CD4-positive, alpha-beta memory T cell (primary cell): Measurements from ENCODE around the gene SMIM28. TPM values are rescaled to one million over a fixed set of nuclear protein-coding genes. Genes with fewer than 3 reads are reported as not detected.
A peak's percentile ranks its signal among the peaks of the same experiment; 100 is the strongest.

Source experiments
- CTCF ChIA-PET: fragments of 350-600 bp; sonication (Branson Sonifier 250); formaldehyde crosslinking; loops from one replicate; lab custom pipeline; 2021; ENCODE audit warnings: inconsistent platforms; ENCODE audit not compliant: partially characterized antibody; lab: Charles Lee
- POLR2A ChIA-PET: fragments of 350-600 bp; sonication (Branson Sonifier 250); formaldehyde crosslinking; loops from one replicate; lab custom pipeline; 2021; ENCODE audit not compliant: partially characterized antibody; lab: Charles Lee
- DNase-seq, 5 donors: peaks; one replicate each; pipeline versions ENCODE4 v3.0.0 to v3.0.0-alpha.2; 2020 to 2022; ENCODE audit warnings: mixed read lengths in 1 of 5
- H3K27ac ChIP-seq: one replicate; pipeline ENCODE4 v1.7.0; 2013; ENCODE audit warnings: low read depth, low read length
- H3K27me3 ChIP-seq: 2 replicates; pipeline ENCODE4 v1.7.0; 2013; ENCODE audit warnings: mild to moderate bottlenecking, low read length, moderate library complexity; ENCODE audit not compliant: insufficient read depth
- H3K36me3 ChIP-seq: 2 replicates; pipeline ENCODE4 v1.7.0; 2013; ENCODE audit warnings: mild to moderate bottlenecking, low read length, moderate library complexity; ENCODE audit not compliant: insufficient read depth
- H3K4me1 ChIP-seq: 2 replicates; pipeline ENCODE4 v1.7.0; 2013; ENCODE audit warnings: mild to moderate bottlenecking, low read length, moderate library complexity; ENCODE audit not compliant: insufficient read depth
- H3K4me3 ChIP-seq, 2 donors: one replicate each; pipeline ENCODE4 v1.7.0; 2013; ENCODE audit warnings: low read length in 2 of 2, mild to moderate bottlenecking in 1 of 2
- H3K9me3 ChIP-seq, 2 donors: one replicate each; pipeline ENCODE4 v1.7.0; 2013; ENCODE audit warnings: low read length in 2 of 2, control low read depth in 1 of 2; ENCODE audit not compliant: control insufficient read depth in 1 of 2
- H3K27ac Mint-ChIP-seq, 7 donors: one replicate each; pipeline ENCODE4 v1.8.0; 2020 to 2021; ENCODE audit warnings: mixed read lengths in 7 of 7, mild to moderate bottlenecking in 6 of 7, inconsistent platforms in 3 of 7, moderate library complexity in 3 of 7
- H3K27me3 Mint-ChIP-seq, 2 donors: one replicate each; pipeline ENCODE4 v1.8.0; 2020 to 2021; ENCODE audit warnings: mixed read lengths in 2 of 2
- H3K36me3 Mint-ChIP-seq, 2 donors: one replicate each; pipeline ENCODE4 v1.8.0; 2020 to 2021; ENCODE audit warnings: mixed read lengths in 2 of 2, inconsistent platforms in 1 of 2, mild to moderate bottlenecking in 1 of 2
- H3K4me1 Mint-ChIP-seq, 4 donors: one replicate each; pipeline ENCODE4 v1.8.0; 2020 to 2021; ENCODE audit warnings: mixed read lengths in 4 of 4, mild to moderate bottlenecking in 1 of 4
- H3K4me3 Mint-ChIP-seq, 8 donors: one replicate each; pipeline ENCODE4 v1.8.0; 2020 to 2021; ENCODE audit warnings: mixed read lengths in 8 of 8, mild to moderate bottlenecking in 7 of 8, moderate library complexity in 6 of 8, inconsistent platforms in 3 of 8
- H3K9me3 Mint-ChIP-seq, 8 donors: one replicate each; pipeline ENCODE4 v1.8.0; 2020 to 2021; ENCODE audit warnings: mixed read lengths in 8 of 8, mild to moderate bottlenecking in 5 of 8, inconsistent platforms in 3 of 8, moderate library complexity in 1 of 8
- intact Hi-C: fragments of 100-400 bp; cut with micrococcal nuclease; formaldehyde crosslinking; loops from one replicate; pipeline ENCODE4 v1.15.1; 2023
- polyA plus RNA-seq, 2 donors: library from polyadenylated mRNA; unstranded; fragments of 300-500 nt; fragmentation: Illumina TruSeq; gene quantifications; one replicate each; pipeline ENCODE4 v1.2.3, GENCODE V29; 2021
- total RNA-seq, 2 experiments: library from RNA; stranded (reverse); gene quantifications; one replicate each; pipeline ENCODE4 v1.2.3, GENCODE V29; 2021

Gene SMIM28
- total and polyA plus RNA-seq, 4 experiments from 2014 or later: not detected

GRCh38 chr6:138337076-138337475 lies 40.6 kb upstream of the SMIM28 start:
- intact Hi-C loops: no loop called here
- ChIA-PET CTCF (no interaction called here), POLR2A (no interaction called here)
- Histone ChIP-seq H3K36me3 (no peaks in the 10 kb centered on the region), H3K27me3 (no peaks in the 10 kb centered on the region), H3K4me3 (no peak overlapping the region), H3K27ac (no peak overlapping the region), H3K9me3 (no peaks in the 10 kb centered on the region), H3K4me1 (no peaks in the 10 kb centered on the region)
- H3K4me3 Mint-ChIP-seq: no peak overlapping the region
- H3K27me3 Mint-ChIP-seq: peaks cover 5 to 18% of the 10 kb centered on the region in 2 donors
- H3K27ac Mint-ChIP-seq: no peak overlapping the region
- no peaks in the 10 kb centered on the region for H3K4me1 Mint-ChIP-seq
- no peaks in the 10 kb centered on the region for H3K9me3 Mint-ChIP-seq
- no peaks in the 10 kb centered on the region for H3K36me3 Mint-ChIP-seq
- no peak for DNase-seq

- H3K27ac Mint-ChIP-seq: no peak overlapping the region
- no peak overlapping the region for H3K27ac ChIP-seq
- intact Hi-C loops: no loop called here
- no peak overlapping the region for H3K4me3 Mint-ChIP-seq
- no peaks in the 10 kb centered on the region for H3K9me3 Mint-ChIP-seq
- H3K27me3 ChIP-seq: no peaks in the 10 kb centered on the region
- CTCF ChIA-PET: no interaction called here
- no peak for DNase-seq
- no peaks in the 10 kb centered on the region for H3K4me1 ChIP-seq
- H3K9me3 ChIP-seq: no peaks in the 10 kb centered on the region
- POLR2A ChIA-PET: no interaction called here
- H3K36me3 ChIP-seq: no peaks in the 10 kb centered on the region
- no peak overlapping the region for H3K4me3 ChIP-seq
- H3K27me3 Mint-ChIP-seq: peaks cover 5 to 17% of the 10 kb centered on the region in 2 donors
- H3K4me1 Mint-ChIP-seq: no peaks in the 10 kb centered on the region
- no peaks in the 10 kb centered on the region for H3K36me3 Mint-ChIP-seq
These were observed 38.7 kb upstream of the SMIM28 start for GRCh38 chr6:138339024-138339423.

DNA sequence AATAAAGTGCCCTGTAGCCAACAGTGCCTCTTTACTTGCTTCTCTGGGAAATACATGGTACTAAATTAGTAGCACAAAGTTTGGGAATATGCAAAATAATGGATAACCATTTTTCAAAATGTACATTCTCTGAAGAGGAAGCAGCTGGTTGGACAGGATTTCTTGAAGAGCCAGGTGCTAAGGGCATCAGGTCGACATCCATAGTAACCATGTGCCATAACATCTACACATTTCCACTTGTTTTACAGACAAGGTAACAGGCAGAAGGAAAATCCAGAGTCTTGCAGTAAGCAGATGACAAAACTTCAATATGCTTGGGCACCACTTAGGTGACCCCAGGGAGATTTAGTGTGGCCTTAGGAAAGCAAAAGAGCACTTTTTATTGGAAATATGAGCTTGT lies 36.5 kb upstream of the SMIM28 start:
- H3K27ac ChIP-seq: no peak overlapping the region
- no peaks in the 10 kb centered on the region for H3K27me3 ChIP-seq
- Mint-ChIP-seq H3K36me3 (no peaks in the 10 kb centered on the region), H3K9me3 (no peaks in the 10 kb centered on the region), H3K4me1 (no peaks in the 10 kb centered on the region), H3K27me3 (peaks cover 4 to 20% of the 10 kb centered on the region in 2 donors), H3K27ac (no peak overlapping the region), H3K4me3 (no peak overlapping the region)
- ChIA-PET POLR2A (no interaction called here), CTCF (no interaction called here)
- intact Hi-C loops: no loop called here
- H3K36me3 ChIP-seq: no peaks in the 10 kb centered on the region
- no peaks in the 10 kb centered on the region for H3K4me1 ChIP-seq
- H3K4me3 ChIP-seq: no peak overlapping the region
- no peak for DNase-seq
- no peaks in the 10 kb centered on the region for H3K9me3 ChIP-seq

DNA sequence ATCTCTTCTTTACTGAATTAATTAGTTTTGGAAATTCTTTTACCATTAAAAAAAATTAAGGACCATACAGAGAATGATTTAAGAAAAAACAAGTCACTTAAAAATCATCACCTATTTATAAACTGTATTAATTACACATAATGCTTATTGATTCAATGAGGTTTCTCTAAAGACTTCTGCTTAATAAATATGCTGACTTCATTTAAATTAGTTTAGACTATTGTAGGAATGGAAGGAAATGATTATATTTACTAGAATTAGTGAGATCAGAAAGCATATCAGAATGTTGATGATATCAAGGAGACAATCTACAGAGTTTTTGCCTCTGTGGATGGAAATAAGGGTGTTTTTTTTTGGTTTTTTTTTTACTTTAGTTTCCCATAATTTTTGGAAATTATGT lies 34.6 kb upstream of the SMIM28 start:
- peaks cover 0 to 3% (median under 1%) of the 10 kb centered on the region in 4 donors for H3K4me1 Mint-ChIP-seq
- POLR2A ChIA-PET: no interaction called here
- no peak overlapping the region for H3K27ac Mint-ChIP-seq
- no peaks in the 10 kb centered on the region for H3K9me3 Mint-ChIP-seq
- peaks cover 3 to 22% of the 10 kb centered on the region in 2 donors for H3K27me3 Mint-ChIP-seq
- H3K4me1 ChIP-seq: no peaks in the 10 kb centered on the region
- H3K27ac ChIP-seq: no peak overlapping the region
- no peaks in the 10 kb centered on the region for H3K27me3 ChIP-seq
- DNase-seq: no peak
- H3K36me3 ChIP-seq: no peaks in the 10 kb centered on the region
- peak overlapping the region in 1 of 8 donors; percentile 12 for H3K4me3 Mint-ChIP-seq
- CTCF ChIA-PET: no interaction called here
- H3K36me3 Mint-ChIP-seq: no peaks in the 10 kb centered on the region
- intact Hi-C loops: no loop called here
- no peaks in the 10 kb centered on the region for H3K9me3 ChIP-seq
- H3K4me3 ChIP-seq: no peak overlapping the region

DNA sequence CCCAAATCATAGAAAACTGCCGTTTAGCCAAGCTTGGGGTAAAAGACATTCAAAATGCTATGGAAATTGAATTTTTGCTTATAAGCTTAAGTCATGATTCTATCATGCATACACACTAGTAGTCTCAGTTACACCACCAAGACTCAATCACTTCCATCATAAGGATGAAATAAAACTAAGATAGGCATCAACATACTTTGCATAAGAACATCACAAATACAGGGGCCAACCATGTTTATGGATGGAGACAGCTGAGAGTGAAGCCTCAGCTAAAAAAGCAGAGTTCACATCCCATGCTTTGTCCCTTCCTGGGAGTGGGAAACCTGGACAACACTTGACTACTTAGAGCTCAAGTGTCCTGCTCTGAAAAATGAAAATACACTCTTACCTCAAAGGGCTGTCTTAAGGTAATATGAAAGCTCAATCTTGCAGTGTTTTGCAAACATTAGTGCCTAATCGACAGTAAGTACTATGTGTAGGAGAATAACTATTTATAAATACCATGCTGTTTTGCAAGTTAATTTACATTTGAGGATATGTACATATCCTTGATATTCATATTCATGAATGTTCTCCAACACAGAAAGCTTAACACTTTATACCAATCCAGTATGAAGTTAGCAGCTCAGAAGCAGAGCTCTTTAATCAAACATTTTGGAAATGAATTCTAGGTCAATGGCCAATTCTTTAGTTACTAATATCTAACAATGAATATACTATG lies 32.0 kb upstream of the SMIM28 start:
- H3K36me3 Mint-ChIP-seq: no peaks in the 10 kb centered on the region
- intact Hi-C loops: no loop called here
- Histone ChIP-seq H3K4me3 (no peak overlapping the region), H3K9me3 (no peaks in the 10 kb centered on the region), H3K27ac (no peak overlapping the region), H3K36me3 (no peaks in the 10 kb centered on the region), H3K27me3 (no peaks in the 10 kb centered on the region), H3K4me1 (no peaks in the 10 kb centered on the region)
- no peak overlapping the region for H3K4me3 Mint-ChIP-seq
- no peak for DNase-seq
- H3K4me1 Mint-ChIP-seq: peaks cover 0 to 3% (median under 1%) of the 10 kb centered on the region in 4 donors
- H3K27me3 Mint-ChIP-seq: peaks cover 9 to 23% of the 10 kb centered on the region in 2 donors
- POLR2A ChIA-PET: no interaction called here
- CTCF ChIA-PET: interaction anchor here (0.9 kb wide), 1 partner anchor 9 kb away, joined by 3 read pairs; no protein-coding TSS in a partner anchor
- no peak overlapping the region for H3K27ac Mint-ChIP-seq
- H3K9me3 Mint-ChIP-seq: no peaks in the 10 kb centered on the region

DNA sequence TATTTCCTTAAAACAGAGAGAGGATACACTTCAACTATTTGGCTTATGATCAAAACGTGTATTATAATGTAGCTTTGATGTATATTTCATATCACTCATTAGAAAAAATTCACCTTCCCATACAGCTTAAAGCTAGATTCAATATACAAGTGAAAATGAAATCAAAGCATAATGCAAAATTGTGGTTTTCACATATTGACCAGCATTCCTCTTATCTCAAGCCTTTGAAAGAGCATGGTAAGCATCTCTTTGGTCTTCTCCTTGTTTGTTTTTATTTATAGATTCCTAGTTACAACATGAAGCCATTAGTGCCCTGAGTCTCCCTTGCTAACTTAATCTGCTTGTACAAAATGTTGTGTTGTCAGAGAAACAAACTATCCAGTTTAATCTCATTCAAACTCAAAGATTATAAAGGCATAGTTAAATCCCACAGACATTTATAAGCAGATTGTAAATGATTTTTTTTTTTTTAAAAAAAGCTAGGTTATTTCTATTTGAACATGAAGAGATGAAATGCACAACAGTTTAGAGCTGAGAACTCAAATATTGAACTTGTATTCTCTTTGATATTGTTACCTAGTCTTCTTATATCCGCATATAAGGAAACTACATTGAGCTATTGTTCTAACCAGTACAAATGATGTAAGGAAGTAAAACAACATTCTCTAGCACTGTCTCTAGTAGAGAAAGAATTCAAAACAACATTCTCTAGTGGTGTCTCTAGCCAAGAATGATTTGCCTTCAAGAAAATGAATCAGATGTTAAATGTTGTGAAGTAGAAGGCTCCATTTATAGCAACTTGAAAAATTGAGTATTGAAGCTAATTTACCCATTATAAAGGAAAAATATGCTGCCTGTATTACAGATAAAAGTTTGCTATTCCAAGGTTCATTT lies 31.2 kb upstream of the SMIM28 start:
- no peak for DNase-seq
- H3K27ac Mint-ChIP-seq: no peak overlapping the region
- intact Hi-C loops: no loop called here

GRCh38 chr6:138347864-138348263 lies 29.8 kb upstream of the SMIM28 start:
- Mint-ChIP-seq H3K27ac (no peak overlapping the region), H3K36me3 (no peaks in the 10 kb centered on the region), H3K4me1 (peaks cover 0 to 3% (median under 1%) of the 10 kb centered on the region in 4 donors), H3K27me3 (peaks cover 12 to 21% of the 10 kb centered on the region in 2 donors), H3K9me3 (no peaks in the 10 kb centered on the region), H3K4me3 (no peak overlapping the region)
- H3K4me3 ChIP-seq: no peak overlapping the region
- DNase-seq: no peak
- ChIA-PET CTCF (no interaction called here), POLR2A (no interaction called here)
- H3K36me3 ChIP-seq: no peaks in the 10 kb centered on the region
- intact Hi-C loops: no loop called here
- no peaks in the 10 kb centered on the region for H3K9me3 ChIP-seq
- H3K27ac ChIP-seq: no peak overlapping the region
- no peaks in the 10 kb centered on the region for H3K27me3 ChIP-seq
- H3K4me1 ChIP-seq: no peaks in the 10 kb centered on the region

More for the DNA sequence above, 31.2 kb upstream of the SMIM28 start:
- Histone ChIP-seq H3K4me1 (no peaks in the 10 kb centered on the region), H3K36me3 (no peaks in the 10 kb centered on the region), H3K27me3 (no peaks in the 10 kb centered on the region), H3K27ac (no peak overlapping the region), H3K4me3 (no peak overlapping the region), H3K9me3 (no peaks in the 10 kb centered on the region)
- peaks cover 0 to 3% (median under 1%) of the 10 kb centered on the region in 4 donors for H3K4me1 Mint-ChIP-seq
- H3K4me3 Mint-ChIP-seq: no peak overlapping the region
- H3K27me3 Mint-ChIP-seq: peaks cover 9 to 20% of the 10 kb centered on the region in 2 donors
- H3K9me3 Mint-ChIP-seq: no peaks in the 10 kb centered on the region
- ChIA-PET CTCF (no interaction called here), POLR2A (no interaction called here)
- no peaks in the 10 kb centered on the region for H3K36me3 Mint-ChIP-seq
